SU-DHL-6 (cell line): Measurements from ENCODE around the gene ARHGAP6.

Source experiments
- H2AFZ ChIP-seq: fragments of 200-600 bp; sonication (generic); 2 replicates; pipeline ENCODE4 v1.6.1; 2014; ENCODE audit warnings: low read depth, mild to moderate bottlenecking, moderate library complexity, mixed read lengths, antibody characterized with exemption, low read length; ENCODE audit not compliant: severe bottlenecking
- H3F3A ChIP-seq: fragments of 200-600 bp; shearing (Covaris generic); 2 replicates; pipeline ENCODE4 v1.6.0; 2016; ENCODE audit warnings: antibody characterized with exemption, mild to moderate bottlenecking; ENCODE audit not compliant: insufficient read depth
- H3K27ac ChIP-seq: fragments of 200-600 bp; sonication (generic); 2 replicates; pipeline ENCODE4 v1.5.1; 2016; ENCODE audit warnings: low read depth, mild to moderate bottlenecking, low read length, moderate library complexity, mixed read lengths
- H3K27me3 ChIP-seq: fragments of 200-600 bp; sonication (generic), shearing (Covaris generic); 2 replicates; pipeline ENCODE4 v1.6.0; 2014; ENCODE audit warnings: mild to moderate bottlenecking, low read length
- H3K36me3 ChIP-seq: fragments of 200-600 bp; sonication (generic); 2 replicates; pipeline ENCODE4 v1.6.1; 2014; ENCODE audit warnings: mild to moderate bottlenecking, low read length, mixed read lengths
- H3K4me2 ChIP-seq: fragments of 300-600, 200-600 bp; shearing (Covaris generic), sonication (generic); 2 replicates; pipeline ENCODE4 v1.6.0; 2014; ENCODE audit warnings: low read length, low read depth, mild to moderate bottlenecking; ENCODE audit not compliant: poor library complexity, severe bottlenecking
- H3K4me3 ChIP-seq: fragments of 200-600 bp; sonication (generic); 2 replicates; pipeline ENCODE4 v1.5.1; 2014; ENCODE audit warnings: antibody characterized with exemption, low read length, mild to moderate bottlenecking, mixed read lengths; ENCODE audit not compliant: insufficient read depth, poor library complexity, severe bottlenecking
- H3K79me2 ChIP-seq: fragments of 200-600 bp; sonication (generic); 2 replicates; pipeline ENCODE4 v1.6.1; 2014; ENCODE audit warnings: mild to moderate bottlenecking, low read length, moderate library complexity; ENCODE audit not compliant: insufficient read depth
- H3K9ac ChIP-seq: fragments of 200-600 bp; sonication (generic); 2 replicates; pipeline ENCODE4 v1.7.0; 2014; ENCODE audit warnings: mild to moderate bottlenecking, low read length
- H3K9me2 ChIP-seq: fragments of 200-600 bp; sonication (generic); replicated peaks from 2 replicates; pipeline ENCODE4 v1.6.1; 2014; ENCODE audit warnings: low read length; ENCODE audit not compliant: insufficient read depth
- H3K9me3 ChIP-seq: fragments of 200-600 bp; sonication (generic); 2 replicates; pipeline ENCODE4 v1.6.1; 2014; ENCODE audit warnings: low read length, mixed read lengths; ENCODE audit not compliant: insufficient read depth
- H4K20me1 ChIP-seq: fragments of 200-600 bp; sonication (generic); 2 replicates; pipeline ENCODE4 v1.6.1; 2014; ENCODE audit warnings: low read depth, mild to moderate bottlenecking, antibody characterized with exemption, low read length, moderate library complexity, mixed read lengths
- CTCF ChIP-seq: fragments of 200-600 bp; sonication (generic); IDR thresholded peaks from one replicate; pipeline ENCODE4 v1.5.1; 2017; ENCODE audit warnings: antibody characterized with exemption, mild to moderate bottlenecking, low read length, moderate library complexity; ENCODE audit not compliant: insufficient read depth, poor library complexity, severe bottlenecking
- EZH2phosphoT487 ChIP-seq: fragments of 200-600 bp; sonication (generic), shearing (Covaris generic); conservative IDR thresholded peaks from 2 replicates; pipeline ENCODE4 v1.6.1; 2018; ENCODE audit warnings: mild to moderate bottlenecking, antibody characterized with exemption, low read length, moderate library complexity, mixed read lengths

Gene ARHGAP6

GRCh38 chrX:11193035-11193469 is 472.7 kb downstream of the ARHGAP6 start:
- Histone ChIP-seq H3K27ac (no peak overlapping the region), H3K27me3 (no peaks in the 10 kb centered on the region), H3K9ac (no peak overlapping the region), H2AFZ (no peak overlapping the region), H3K36me3 (no peaks in the 10 kb centered on the region), H3F3A (no peaks in the 10 kb centered on the region), H3K9me3 (no peaks in the 10 kb centered on the region), H3K4me2 (no peak overlapping the region), H3K4me3 (no peak overlapping the region), H4K20me1 (no peaks in the 10 kb centered on the region), H3K9me2 (no peaks in the 10 kb centered on the region), H3K79me2 (no peaks in the 10 kb centered on the region)
- TF ChIP-seq EZH2phosphoT487 (no peak), CTCF (no peak)

- H3K79me2 ChIP-seq = no peaks in the 10 kb centered on the region
- TF ChIP-seq CTCF (no peak), EZH2phosphoT487 (no peak)
- H3K9me3 ChIP-seq = no peaks in the 10 kb centered on the region
- H3K27ac ChIP-seq = no peak overlapping the region
- H3K4me2 ChIP-seq = no peak overlapping the region
- H3K4me3 ChIP-seq = no peak overlapping the region
- no peak overlapping the region for H3K9ac ChIP-seq
- H2AFZ ChIP-seq = no peak overlapping the region
- H3F3A ChIP-seq = no peaks in the 10 kb centered on the region
- no peaks in the 10 kb centered on the region for H3K36me3 ChIP-seq
- no peaks in the 10 kb centered on the region for H3K9me2 ChIP-seq
- H3K27me3 ChIP-seq = no peaks in the 10 kb centered on the region
- no peaks in the 10 kb centered on the region for H4K20me1 ChIP-seq
These were observed 474.8 kb downstream of the ARHGAP6 start for GRCh38 chrX:11190745-11191510.

- Histone ChIP-seq H3K4me2 (no peak overlapping the region), H4K20me1 (no peaks in the 10 kb centered on the region), H3K9ac (no peak overlapping the region), H3K36me3 (no peaks in the 10 kb centered on the region), H3F3A (no peaks in the 10 kb centered on the region), H3K9me3 (no peaks in the 10 kb centered on the region), H3K27ac (no peak overlapping the region), H2AFZ (no peak overlapping the region), H3K27me3 (no peaks in the 10 kb centered on the region), H3K4me3 (no peak overlapping the region), H3K9me2 (no peaks in the 10 kb centered on the region), H3K79me2 (no peaks in the 10 kb centered on the region)
- no peak for TF ChIP-seq EZH2phosphoT487
These were observed 476.6 kb downstream of the ARHGAP6 start for GRCh38 chrX:11189097-11189496.

- Histone ChIP-seq H2AFZ (no peak overlapping the region), H4K20me1 (no peaks in the 10 kb centered on the region), H3K4me2 (no peak overlapping the region), H3K36me3 (no peaks in the 10 kb centered on the region), H3K27me3 (no peaks in the 10 kb centered on the region), H3K9me3 (no peaks in the 10 kb centered on the region), H3F3A (no peaks in the 10 kb centered on the region), H3K9me2 (no peaks in the 10 kb centered on the region), H3K9ac (no peak overlapping the region), H3K27ac (no peak overlapping the region), H3K79me2 (no peaks in the 10 kb centered on the region), H3K4me3 (no peak overlapping the region)
- TF ChIP-seq CTCF (no peak), EZH2phosphoT487 (no peak)
These were observed 477.1 kb downstream of the ARHGAP6 start for GRCh38 chrX:11188664-11189063.
